Hepatocyte (in vitro differentiated cells): Measurements from ENCODE around the gene SLC25A27.

Experiments
- EZH2 ChIP-seq: fragments of 200-600 bp; sonication (generic); IDR thresholded peaks from 2 replicates; pipeline ENCODE4 v1.6.1; 2016; ENCODE audit warnings: antibody characterized with exemption, mild to moderate bottlenecking, borderline replicate concordance
- TF ChIP-seq, protein P1 (sequence below): fragments of 200-600 bp; sonication (generic); IDR thresholded peaks from 2 replicates; pipeline ENCODE4 v1.5.1; 2016; ENCODE audit warnings: antibody characterized with exemption, mild to moderate bottlenecking; ENCODE audit not compliant: poor library complexity

DNA sequence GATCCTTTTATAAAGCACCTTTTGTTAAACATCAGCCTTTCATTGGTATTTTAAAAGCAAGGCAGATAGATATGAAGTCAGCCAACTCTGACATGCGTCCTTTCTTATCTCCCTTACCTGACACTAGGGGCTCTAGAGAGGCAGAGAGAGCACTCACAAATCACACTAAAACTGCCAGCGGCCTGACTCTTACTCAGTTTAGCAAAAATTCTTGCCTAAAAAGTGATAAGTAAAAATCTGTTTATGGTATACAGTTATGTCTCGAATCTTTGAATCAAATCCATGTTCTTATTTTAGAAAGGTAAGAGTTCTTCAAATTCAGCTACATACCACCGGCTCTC, 24.5 kb downstream of the SLC25A27 start:
- TF ChIP-seq, protein P1, sequence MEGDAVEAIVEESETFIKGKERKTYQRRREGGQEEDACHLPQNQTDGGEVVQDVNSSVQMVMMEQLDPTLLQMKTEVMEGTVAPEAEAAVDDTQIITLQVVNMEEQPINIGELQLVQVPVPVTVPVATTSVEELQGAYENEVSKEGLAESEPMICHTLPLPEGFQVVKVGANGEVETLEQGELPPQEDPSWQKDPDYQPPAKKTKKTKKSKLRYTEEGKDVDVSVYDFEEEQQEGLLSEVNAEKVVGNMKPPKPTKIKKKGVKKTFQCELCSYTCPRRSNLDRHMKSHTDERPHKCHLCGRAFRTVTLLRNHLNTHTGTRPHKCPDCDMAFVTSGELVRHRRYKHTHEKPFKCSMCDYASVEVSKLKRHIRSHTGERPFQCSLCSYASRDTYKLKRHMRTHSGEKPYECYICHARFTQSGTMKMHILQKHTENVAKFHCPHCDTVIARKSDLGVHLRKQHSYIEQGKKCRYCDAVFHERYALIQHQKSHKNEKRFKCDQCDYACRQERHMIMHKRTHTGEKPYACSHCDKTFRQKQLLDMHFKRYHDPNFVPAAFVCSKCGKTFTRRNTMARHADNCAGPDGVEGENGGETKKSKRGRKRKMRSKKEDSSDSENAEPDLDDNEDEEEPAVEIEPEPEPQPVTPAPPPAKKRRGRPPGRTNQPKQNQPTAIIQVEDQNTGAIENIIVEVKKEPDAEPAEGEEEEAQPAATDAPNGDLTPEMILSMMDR: peak; percentile 34
- no peak for TF ChIP-seq EZH2
